NT2/D1 (cell line): ENCODE results near the gene VWC2L.

Experiments used
- DNase-seq: peaks from one replicate; pipeline ENCODE4 v3.0.0-alpha.2; 2011; ENCODE audit warnings: low read depth, low spot score
- H3K27me3 ChIP-seq: 2 replicates; pipeline ENCODE4 v1.6.0; 2011; ENCODE audit warnings: mild to moderate bottlenecking; ENCODE audit not compliant: insufficient read length, insufficient read depth
- H3K36me3 ChIP-seq: 2 replicates; pipeline ENCODE4 v1.6.1; 2011; ENCODE audit warnings: mild to moderate bottlenecking, low read length, mixed read lengths; ENCODE audit not compliant: insufficient read depth, insufficient read length
- H3K4me1 ChIP-seq: 2 replicates; pipeline ENCODE4 v1.5.1; 2011; ENCODE audit not compliant: insufficient read depth, insufficient read length
- H3K4me3 ChIP-seq: 2 replicates; pipeline ENCODE4 v1.5.1; 2011; ENCODE audit warnings: low read depth; ENCODE audit not compliant: insufficient read length
- H3K9ac ChIP-seq: 2 replicates; pipeline ENCODE4 v1.6.0; 2011; ENCODE audit warnings: low read depth; ENCODE audit not compliant: insufficient read length
- H3K9me3 ChIP-seq: 2 replicates; pipeline ENCODE4 v1.5.1; 2011; ENCODE audit warnings: mild to moderate bottlenecking, low read length; ENCODE audit not compliant: insufficient read depth
- SUZ12 ChIP-seq: IDR thresholded peaks from 2 replicates; pipeline ENCODE4 v1.6.1; 2011; ENCODE audit not compliant: insufficient read length, insufficient read depth; ENCODE audit errors: extremely low read depth
- YY1 ChIP-seq: IDR thresholded peaks from 2 replicates; pipeline ENCODE4 v1.6.1; 2011; ENCODE audit not compliant: insufficient read length, insufficient read depth
- ZNF274 ChIP-seq: IDR thresholded peaks from 2 replicates; pipeline ENCODE4 v1.6.1; 2011; ENCODE audit warnings: mild to moderate bottlenecking, low read depth, low read length

The VWC2L gene

DNA sequence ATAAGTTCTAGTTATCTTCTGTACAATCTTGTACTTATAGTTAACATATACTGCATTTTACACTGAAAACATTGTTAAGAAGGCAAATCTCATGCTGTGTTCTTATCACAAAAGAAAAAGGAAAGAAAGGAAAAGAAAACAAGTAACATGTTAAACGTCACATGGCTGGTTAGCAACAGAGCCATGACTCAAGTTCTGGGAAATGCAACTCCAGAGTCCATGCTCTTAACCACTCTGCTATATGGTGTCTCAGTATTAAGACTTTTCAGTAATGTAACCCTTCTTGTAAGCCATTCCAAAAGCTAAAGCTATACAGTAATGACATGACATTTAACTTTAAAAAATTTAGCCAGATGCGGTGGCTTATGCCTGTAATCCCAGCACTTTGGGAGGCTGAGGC, 217.2 kb downstream of the VWC2L start:
- H3K36me3 ChIP-seq: no peaks in the 10 kb centered on the region
- no peak for DNase-seq
- H3K4me3 ChIP-seq: no peak overlapping the region
- H3K4me1 ChIP-seq: no peaks in the 10 kb centered on the region
- H3K9me3 ChIP-seq: no peaks in the 10 kb centered on the region
- H3K27me3 ChIP-seq: no peaks in the 10 kb centered on the region
- TF ChIP-seq YY1 (no peak), ZNF274 (no peak), SUZ12 (no peak)
- H3K9ac ChIP-seq: no peak overlapping the region
